Gastrocnemius medialis (tissue), 4 donors: ENCODE data around the gene PFDN6. TPM values are rescaled to one million over a fixed set of nuclear protein-coding genes. Genes with fewer than 3 reads are reported as not detected.

ENCODE experiments used
- ATAC-seq, 2 donors: fragments of 150-250 bp; one replicate each; pipeline ENCODE4 v1.9.1; 2016
- DNase-seq, 2 donors: peaks; one replicate each; pipeline ENCODE4 v3.0.0-alpha.2; 2019
- H3K27ac ChIP-seq, 4 donors: fragments of 200-600 bp; sonication (generic); 1 replicate in 1 of 4; 2 replicates in 3 of 4; pipeline ENCODE4 v1.5.1; 2016 to 2018; ENCODE audit warnings: mild to moderate bottlenecking in 2 of 4, moderate library complexity in 1 of 4
- H3K27me3 ChIP-seq, 3 donors: fragments of 200-600 bp; sonication (generic) in 2 of 3; 1 replicate in 1 of 3; 2 replicates in 2 of 3; pipeline versions ENCODE4 v1.5.1 to v1.6.0; 2016 to 2019; ENCODE audit warnings: mild to moderate bottlenecking in 1 of 3, moderate library complexity in 1 of 3
- H3K36me3 ChIP-seq, 2 donors: fragments of 200-600 bp; sonication (generic) in 1 of 2; one replicate each; pipeline ENCODE4 v1.5.1; 2017 to 2018
- H3K4me1 ChIP-seq, 2 donors: fragments of 200-600 bp; sonication (generic) in 1 of 2; one replicate each; pipeline ENCODE4 v1.5.1; 2016 to 2017; ENCODE audit warnings: mild to moderate bottlenecking in 2 of 2
- H3K4me3 ChIP-seq, 4 donors: fragments of 200-600 bp; sonication (generic) in 3 of 4; 1 replicate in 1 of 4; 2 replicates in 3 of 4; pipeline ENCODE4 v1.5.1; 2016 to 2019; ENCODE audit warnings: mild to moderate bottlenecking in 2 of 4
- H3K9me3 ChIP-seq, 3 donors: fragments of 200-600 bp; sonication (generic) in 2 of 3; 1 replicate in 1 of 3; 2 replicates in 2 of 3; pipeline ENCODE4 v1.5.1; 2016 to 2019
- CTCF ChIP-seq, 5 experiments: fragments of 450-650 bp in 3 of 5; fragments of 200-600 bp in 2 of 5; sonication (generic) in 2 of 5; IDR thresholded peaks in 4 of 5; conservative IDR thresholded peaks in 1 of 5; 1 replicate in 4 of 5; 2 replicates in 1 of 5; pipeline ENCODE4 v1.5.1; 2016 to 2019; ENCODE audit warnings: antibody characterized with exemption in 5 of 5, mild to moderate bottlenecking in 3 of 5, moderate library complexity in 3 of 5
- POLR2A ChIP-seq, 2 donors: fragments of 450-650 bp; IDR thresholded peaks; one replicate each; pipeline ENCODE4 v1.6.1; 2017; ENCODE audit warnings: antibody characterized with exemption in 2 of 2, mild to moderate bottlenecking in 2 of 2, moderate library complexity in 2 of 2
- in situ Hi-C, 4 donors: fragments of 200-750 bp; cut with MboI; loops; one replicate each; pipeline versions ENCODE4 v1.15.0 to v1.8.0; 2017; ENCODE audit warnings: low sequenced_read_pairs in 4 of 4
- intact Hi-C: fragments of 100-400 bp; cut with DNase I; formaldehyde crosslinking; loops from one replicate; pipeline ENCODE4 v1.15.1; 2023; ENCODE audit warnings: low total_unique reads
- total RNA-seq, 4 donors: library from RNA; depleted of rRNA; stranded (reverse); fragments of >200 nt; gene quantifications; one replicate each; pipeline versions ENCODE4 v1.1.0 to v1.2.3, GENCODE V29; 2016

Gene PFDN6
- total RNA-seq, 4 donors from 2014 or later = 49.9 to 106 (median 76.8) TPM

- Histone ChIP-seq H3K9me3 (no peaks in the 10 kb centered on the region), H3K27ac (no peak overlapping the region), H3K4me3 (no peak overlapping the region), H3K27me3 (no peaks in the 10 kb centered on the region), H3K4me1 (no peaks in the 10 kb centered on the region), H3K36me3 (peaks cover 0 to 87% of the 10 kb centered on the region in 2 donors)
- intact Hi-C loops (no loop called here), in situ Hi-C loops (no loop called here)
- TF ChIP-seq POLR2A (IDR thresholded peaks at IDR 0.05) (no peak), CTCF (IDR thresholded peaks at IDR 0.05 in 4 of 5, conservative IDR thresholded peaks at IDR 0.05 in 1 of 5) (no peak)
- DNase-seq = no peak
- no peak for ATAC-seq
These were observed 25.4 kb upstream of the PFDN6 start for GRCh38 chr6:33264015-33264414.

GRCh38 chr6:33271117-33271467 is 18.3 kb upstream of the PFDN6 start:
- TF ChIP-seq POLR2A (IDR thresholded peaks at IDR 0.05) (no peak), CTCF (IDR thresholded peaks at IDR 0.05 in 4 of 5, conservative IDR thresholded peaks at IDR 0.05 in 1 of 5) (no peak)
- Histone ChIP-seq H3K9me3 (no peaks in the 10 kb centered on the region), H3K4me3 (peak overlapping the region; percentile 67 to 95 (median 80)), H3K4me1 (peaks cover 41 to 47% of the 10 kb centered on the region in 2 donors), H3K36me3 (peaks cover 0 to 69% of the 10 kb centered on the region in 2 donors), H3K27me3 (no peaks in the 10 kb centered on the region), H3K27ac (peak overlapping the region; percentile 85 to 96 (median 90))
- DNase-seq (no peak), ATAC-seq (peak; percentile 6 to 29)
- intact Hi-C loops = loop anchor here (1.0 to 10.0 kb wide), 2 partner anchors 28 to 1096 kb away; partner anchors contain the start of genes AGPAT1 and RNF5
- in situ Hi-C loops = no loop called here

GRCh38 chr6:33271468-33272274 is 17.7 kb upstream of the PFDN6 start, which contains the start of the genes RPS18 and VPS52:
RPS18 (plus strand) TSS chr6:33272075; CDS start chr6:33272120, 45 bp downstream.
VPS52 (minus strand) TSS chr6:33271876; CDS start chr6:33271675, 201 bp downstream.
- Histone ChIP-seq H3K27ac (peak within 1 kb of the TSS; percentile 85 to 96 (median 90)), H3K36me3 (peaks cover 0 to 67% of the 10 kb centered on the region in 2 donors), H3K9me3 (no peaks in the 10 kb centered on the region), H3K4me3 (peak within 1 kb of the TSS; percentile 67 to 95 (median 80)), H3K4me1 (peaks cover 46 to 53% of the 10 kb centered on the region in 2 donors), H3K27me3 (no peaks in the 10 kb centered on the region)
- DNase-seq (peak; percentile 95 to 96), ATAC-seq (peak; percentile 98 to 99)
- intact Hi-C loops (loop anchor here (1.0 to 10.0 kb wide), 5 partner anchors 18 to 1097 kb away; partner anchors contain the start of genes AGPAT1, PFDN6, RING1 and RNF5), in situ Hi-C loops (no loop called here)
- peak; percentile 92 to 95 for TF ChIP-seq POLR2A (IDR thresholded peaks at IDR 0.05)
- no peak for TF ChIP-seq CTCF (IDR thresholded peaks at IDR 0.05 in 4 of 5, conservative IDR thresholded peaks at IDR 0.05 in 1 of 5)

GRCh38 chr6:33272275-33273128 is 16.9 kb upstream of the PFDN6 start:
- H3K4me3 ChIP-seq = peak overlapping the region; percentile 67 to 95 (median 80)
- ATAC-seq (peak; percentile 12 to 27), DNase-seq (no peak)
- H3K27ac ChIP-seq = peak overlapping the region; percentile 85 to 96 (median 90)
- H3K36me3 ChIP-seq = peaks cover 0 to 58% of the 10 kb centered on the region in 2 donors
- no peaks in the 10 kb centered on the region for H3K9me3 ChIP-seq
- in situ Hi-C loops (no loop called here), intact Hi-C loops (loop anchor here (1.0 to 10.0 kb wide), 4 partner anchors 17 to 1098 kb away; partner anchors contain the start of genes AGPAT1, PFDN6, RING1 and RNF5)
- peaks cover 47 to 55% of the 10 kb centered on the region in 2 donors for H3K4me1 ChIP-seq
- H3K27me3 ChIP-seq = no peaks in the 10 kb centered on the region
- TF ChIP-seq CTCF (IDR thresholded peaks at IDR 0.05 in 4 of 5, conservative IDR thresholded peaks at IDR 0.05 in 1 of 5) (no peak), POLR2A (IDR thresholded peaks at IDR 0.05) (no peak)
